Neural progenitor cell (in vitro differentiated cells): ENCODE results near the gene FARP1. TPM values are rescaled to one million over a fixed set of nuclear protein-coding genes. Genes with fewer than 3 reads are reported as not detected.

Source experiments
- DNase-seq: peaks from one replicate; pipeline ENCODE4 v3.0.0-alpha.2; 2016; ENCODE audit warnings: low spot score
- H2AFZ ChIP-seq: fragments of 200-600 bp; sonication (generic); replicated peaks from 2 replicates; pipeline ENCODE4 v1.6.1; 2016; ENCODE audit warnings: antibody characterized with exemption
- H3F3A ChIP-seq: fragments of 200-600 bp; sonication (generic); 2 replicates; pipeline ENCODE4 v1.6.1; 2016; ENCODE audit warnings: antibody characterized with exemption, low read depth
- H3K27ac ChIP-seq: fragments of 200-600 bp; sonication (generic); 2 replicates; pipeline ENCODE4 v1.5.1; 2016; ENCODE audit warnings: mild to moderate bottlenecking
- H3K27me3 ChIP-seq: fragments of 200-600 bp; sonication (generic); 2 replicates; pipeline ENCODE4 v1.6.1; 2016; ENCODE audit warnings: mild to moderate bottlenecking, moderate library complexity
- H3K36me3 ChIP-seq: fragments of 200-600 bp; sonication (generic); 2 replicates; pipeline ENCODE4 v1.5.1; 2016
- H3K4me1 ChIP-seq: fragments of 200-600 bp; sonication (generic); 2 replicates; pipeline ENCODE4 v1.6.1; 2016; ENCODE audit warnings: mixed run types
- H3K4me2 ChIP-seq: fragments of 200-600 bp; sonication (generic); 2 replicates; pipeline ENCODE4 v1.6.1; 2016
- H3K4me3 ChIP-seq: fragments of 200-600 bp; sonication (generic); 2 replicates; pipeline ENCODE4 v1.5.1; 2016
- H3K79me2 ChIP-seq: fragments of 200-600 bp; sonication (generic); 2 replicates; pipeline ENCODE4 v1.6.1; 2016; ENCODE audit warnings: low read depth
- H3K9ac ChIP-seq: fragments of 200-600 bp; sonication (generic); 2 replicates; pipeline ENCODE4 v1.6.1; 2016
- H3K9me3 ChIP-seq: fragments of 200-600 bp; sonication (generic); 2 replicates; pipeline ENCODE4 v1.5.1; 2016; ENCODE audit warnings: low read depth
- H4K20me1 ChIP-seq: fragments of 200-600 bp; sonication (generic); 2 replicates; pipeline ENCODE4 v1.6.1; 2016; ENCODE audit warnings: low read depth
- H3K27ac Mint-ChIP-seq: 3 replicates; pipeline ENCODE4 v1.8.0; 2021; ENCODE audit warnings: mixed read lengths
- H3K27me3 Mint-ChIP-seq: 2 replicates; pipeline ENCODE4 v1.8.0; 2022; ENCODE audit warnings: low read depth, mild to moderate bottlenecking, inconsistent platforms, moderate library complexity, mixed read lengths; ENCODE audit not compliant: insufficient read depth
- H3K36me3 Mint-ChIP-seq: 3 replicates; pipeline ENCODE4 v1.8.0; 2021; ENCODE audit warnings: mixed read lengths
- H3K4me1 Mint-ChIP-seq: 3 replicates; pipeline ENCODE4 v1.8.0; 2021; ENCODE audit warnings: mixed read lengths
- H3K4me3 Mint-ChIP-seq: 3 replicates; pipeline ENCODE4 v1.8.0; 2021; ENCODE audit warnings: mild to moderate bottlenecking, moderate library complexity, mixed read lengths
- H3K9me3 Mint-ChIP-seq: 3 replicates; pipeline ENCODE4 v1.8.0; 2020; ENCODE audit warnings: mixed read lengths
- CTCF ChIP-seq: fragments of 200-600 bp; sonication (generic); IDR thresholded peaks from 2 replicates; pipeline ENCODE4 v1.5.1; 2017; ENCODE audit warnings: antibody characterized with exemption, mild to moderate bottlenecking
- EZH2 ChIP-seq: fragments of 200-600 bp; sonication (generic); IDR thresholded peaks from 2 replicates; pipeline ENCODE4 v1.6.1; 2017; ENCODE audit warnings: antibody characterized with exemption, mild to moderate bottlenecking, moderate library complexity
- EZH2phosphoT487 ChIP-seq: fragments of 200-600 bp; sonication (generic); IDR thresholded peaks from 2 replicates; pipeline ENCODE4 v1.6.1; 2017; ENCODE audit warnings: antibody characterized with exemption
- total RNA-seq: library from RNA; depleted of rRNA; stranded (reverse); fragments of >200 nt; gene quantifications from 2 replicates; pipeline ENCODE4 v1.2.3, GENCODE V29; 2015; ENCODE audit warnings: low replicate concordance

FARP1 gene
- total RNA-seq, 1 donor from 2014 or later = 78.0 TPM

GRCh38 chr13:98415326-98416070 is 272.6 kb downstream of the FARP1 start:
- Mint-ChIP-seq H3K9me3 (peaks cover 3% of the 10 kb centered on the region), H3K4me3 (no peak overlapping the region), H3K27ac (no peak overlapping the region), H3K4me1 (no peaks in the 10 kb centered on the region), H3K27me3 (peaks cover 6% of the 10 kb centered on the region), H3K36me3 (peaks cover 48% of the 10 kb centered on the region)
- no peaks in the 10 kb centered on the region for H3K79me2 ChIP-seq
- no peak overlapping the region for H3K9ac ChIP-seq
- DNase-seq = no peak
- no peaks in the 10 kb centered on the region for H3K9me3 ChIP-seq
- H2AFZ ChIP-seq = no peak overlapping the region
- no peaks in the 10 kb centered on the region for H3K27me3 ChIP-seq
- no peaks in the 10 kb centered on the region for H3K36me3 ChIP-seq
- no peaks in the 10 kb centered on the region for H4K20me1 ChIP-seq
- no peak overlapping the region for H3K4me2 ChIP-seq
- H3K27ac ChIP-seq = no peak overlapping the region
- H3F3A ChIP-seq = no peaks in the 10 kb centered on the region
- H3K4me1 ChIP-seq = no peaks in the 10 kb centered on the region
- TF ChIP-seq EZH2 = no peak
- TF ChIP-seq CTCF = no peak
- TF ChIP-seq EZH2phosphoT487 = no peak
- H3K4me3 ChIP-seq = no peak overlapping the region

GRCh38 chr13:98416408-98416807 is 273.5 kb downstream of the FARP1 start:
- Mint-ChIP-seq H3K36me3 (peaks cover 47% of the 10 kb centered on the region), H3K27ac (no peak overlapping the region)

GRCh38 chr13:98419786-98420553 is 277.1 kb downstream of the FARP1 start:
- TF ChIP-seq CTCF = no peak
- TF ChIP-seq EZH2 = no peak
- no peak for TF ChIP-seq EZH2phosphoT487
- Histone ChIP-seq H2AFZ (no peak overlapping the region), H3K9ac (no peak overlapping the region), H3K27me3 (no peaks in the 10 kb centered on the region), H3K27ac (no peak overlapping the region), H3K9me3 (no peaks in the 10 kb centered on the region), H3F3A (no peaks in the 10 kb centered on the region), H4K20me1 (no peaks in the 10 kb centered on the region), H3K79me2 (no peaks in the 10 kb centered on the region), H3K36me3 (no peaks in the 10 kb centered on the region), H3K4me2 (no peak overlapping the region), H3K4me3 (no peak overlapping the region), H3K4me1 (no peaks in the 10 kb centered on the region)
- no peak overlapping the region for H3K4me3 Mint-ChIP-seq
- H3K27me3 Mint-ChIP-seq = peaks cover 6% of the 10 kb centered on the region
- no peaks in the 10 kb centered on the region for H3K4me1 Mint-ChIP-seq
- no peak for DNase-seq
- H3K9me3 Mint-ChIP-seq = peaks cover 3% of the 10 kb centered on the region
- peaks cover 57% of the 10 kb centered on the region for H3K36me3 Mint-ChIP-seq
- H3K27ac Mint-ChIP-seq = no peak overlapping the region

More at GRCh38 chr13:98416408-98416807, 273.5 kb downstream of the FARP1 start:
- Mint-ChIP-seq H3K27me3 (peaks cover 6% of the 10 kb centered on the region), H3K4me3 (no peak overlapping the region), H3K9me3 (peaks cover 3% of the 10 kb centered on the region), H3K4me1 (no peaks in the 10 kb centered on the region)
- Histone ChIP-seq H4K20me1 (no peaks in the 10 kb centered on the region), H3K9ac (no peak overlapping the region), H3K9me3 (no peaks in the 10 kb centered on the region), H3K4me1 (no peaks in the 10 kb centered on the region), H3F3A (no peaks in the 10 kb centered on the region), H3K4me3 (no peak overlapping the region), H3K36me3 (no peaks in the 10 kb centered on the region), H3K27me3 (no peaks in the 10 kb centered on the region), H3K79me2 (no peaks in the 10 kb centered on the region), H3K4me2 (no peak overlapping the region), H2AFZ (no peak overlapping the region), H3K27ac (no peak overlapping the region)
- no peak for TF ChIP-seq CTCF
- no peak for TF ChIP-seq EZH2
- TF ChIP-seq EZH2phosphoT487 = no peak
- DNase-seq = no peak
